Measurements from ENCODE around the gene TNRC6C.

The TNRC6C gene

GRCh38 chr17:78019367-78019975, 61.0 kb downstream of the TNRC6C start:
- Histone ChIP-seq H3K36me3 (ENCODE audit: insufficient read depth, low read length) (peaks cover 10% of the 10 kb centered on the region), H3K4me3 (ENCODE audit: low read length) (no peak overlapping the region), H3K4me1 (ENCODE audit: insufficient read depth, low read length) (peaks cover 22% of the 10 kb centered on the region), H3K9me3 (ENCODE audit: low read length) (no peaks in the 10 kb centered on the region), H3K27me3 (ENCODE audit: insufficient read depth, low read length) (no peaks in the 10 kb centered on the region), H2AFZ (ENCODE audit: low read depth, low read length) (no peak overlapping the region)

GRCh38 chr17:78019976-78020716, 61.6 kb downstream of the TNRC6C start:
- H3K27me3 ChIP-seq (ENCODE audit: insufficient read depth, low read length): no peaks in the 10 kb centered on the region
- H3K36me3 ChIP-seq (ENCODE audit: insufficient read depth, low read length): peaks cover 10% of the 10 kb centered on the region
- H2AFZ ChIP-seq (ENCODE audit: low read depth, low read length): no peak overlapping the region
- peaks cover 15% of the 10 kb centered on the region for H3K4me1 ChIP-seq (ENCODE audit: insufficient read depth, low read length)
- no peaks in the 10 kb centered on the region for H3K9me3 ChIP-seq (ENCODE audit: low read length)
- no peak overlapping the region for H3K4me3 ChIP-seq (ENCODE audit: low read length)

GRCh38 chr17:78020717-78021108, 62.2 kb downstream of the TNRC6C start:
- no peaks in the 10 kb centered on the region for H3K9me3 ChIP-seq (ENCODE audit: low read length)
- H2AFZ ChIP-seq (ENCODE audit: low read depth, low read length): no peak overlapping the region
- peaks cover 10% of the 10 kb centered on the region for H3K36me3 ChIP-seq (ENCODE audit: insufficient read depth, low read length)
- H3K4me1 ChIP-seq (ENCODE audit: insufficient read depth, low read length): peaks cover 14% of the 10 kb centered on the region
- no peak overlapping the region for H3K4me3 ChIP-seq (ENCODE audit: low read length)
- H3K27me3 ChIP-seq (ENCODE audit: insufficient read depth, low read length): no peaks in the 10 kb centered on the region

GRCh38 chr17:78022425-78022824, 63.9 kb downstream of the TNRC6C start:
- peaks cover 10% of the 10 kb centered on the region for H3K36me3 ChIP-seq (ENCODE audit: insufficient read depth, low read length)
- no peaks in the 10 kb centered on the region for H3K27me3 ChIP-seq (ENCODE audit: insufficient read depth, low read length)
- no peak overlapping the region for H2AFZ ChIP-seq (ENCODE audit: low read depth, low read length)

GRCh38 chr17:78023042-78023441, 64.5 kb downstream of the TNRC6C start:
- Histone ChIP-seq H2AFZ (ENCODE audit: low read depth, low read length) (no peak overlapping the region), H3K36me3 (ENCODE audit: insufficient read depth, low read length) (peaks cover 8% of the 10 kb centered on the region), H3K9me3 (ENCODE audit: low read length) (no peaks in the 10 kb centered on the region), H3K27me3 (ENCODE audit: insufficient read depth, low read length) (no peaks in the 10 kb centered on the region), H3K4me1 (ENCODE audit: insufficient read depth, low read length) (peaks cover 14% of the 10 kb centered on the region), H3K4me3 (ENCODE audit: low read length) (no peak overlapping the region)

More at GRCh38 chr17:78022425-78022824, 63.9 kb downstream of the TNRC6C start:
- Histone ChIP-seq H3K4me1 (ENCODE audit: insufficient read depth, low read length) (peaks cover 14% of the 10 kb centered on the region), H3K4me3 (ENCODE audit: low read length) (no peak overlapping the region), H3K9me3 (ENCODE audit: low read length) (no peaks in the 10 kb centered on the region)

GRCh38 chr17:78026381-78026780, 67.9 kb downstream of the TNRC6C start:
- no peak overlapping the region for H2AFZ ChIP-seq (ENCODE audit: low read depth, low read length)
- H3K4me3 ChIP-seq (ENCODE audit: low read length): no peak overlapping the region
- peaks cover 13% of the 10 kb centered on the region for H3K36me3 ChIP-seq (ENCODE audit: insufficient read depth, low read length)
- H3K27me3 ChIP-seq (ENCODE audit: insufficient read depth, low read length): no peaks in the 10 kb centered on the region
- no peaks in the 10 kb centered on the region for H3K9me3 ChIP-seq (ENCODE audit: low read length)
- H3K4me1 ChIP-seq (ENCODE audit: insufficient read depth, low read length): no peaks in the 10 kb centered on the region

GRCh38 chr17:78027121-78027520, 68.6 kb downstream of the TNRC6C start:
- Histone ChIP-seq H2AFZ (ENCODE audit: low read depth, low read length) (no peak overlapping the region), H3K36me3 (ENCODE audit: insufficient read depth, low read length) (peaks cover 21% of the 10 kb centered on the region), H3K9me3 (ENCODE audit: low read length) (no peaks in the 10 kb centered on the region), H3K27me3 (ENCODE audit: insufficient read depth, low read length) (no peaks in the 10 kb centered on the region), H3K4me1 (ENCODE audit: insufficient read depth, low read length) (no peaks in the 10 kb centered on the region), H3K4me3 (ENCODE audit: low read length) (no peak overlapping the region)

- no peaks in the 10 kb centered on the region for H3K4me1 ChIP-seq (ENCODE audit: insufficient read depth, low read length)
- peaks cover 37% of the 10 kb centered on the region for H3K36me3 ChIP-seq (ENCODE audit: insufficient read depth, low read length)
- H3K9me3 ChIP-seq (ENCODE audit: low read length): no peaks in the 10 kb centered on the region
- no peaks in the 10 kb centered on the region for H3K27me3 ChIP-seq (ENCODE audit: insufficient read depth, low read length)
- H3K4me3 ChIP-seq (ENCODE audit: low read length): no peak overlapping the region
- no peak overlapping the region for H2AFZ ChIP-seq (ENCODE audit: low read depth, low read length)
These were observed 71.2 kb downstream of the TNRC6C start for GRCh38 chr17:78029697-78030096.

- Histone ChIP-seq H3K36me3 (ENCODE audit: insufficient read depth, low read length) (peaks cover 48% of the 10 kb centered on the region), H3K9me3 (ENCODE audit: low read length) (no peaks in the 10 kb centered on the region), H3K4me1 (ENCODE audit: insufficient read depth, low read length) (no peaks in the 10 kb centered on the region), H3K4me3 (ENCODE audit: low read length) (no peak overlapping the region), H3K27me3 (ENCODE audit: insufficient read depth, low read length) (no peaks in the 10 kb centered on the region), H2AFZ (ENCODE audit: low read depth, low read length) (no peak overlapping the region)
These were observed 72.9 kb downstream of the TNRC6C start for GRCh38 chr17:78031435-78031834.

- H3K4me3 ChIP-seq (ENCODE audit: low read length): no peak overlapping the region
- no peaks in the 10 kb centered on the region for H3K9me3 ChIP-seq (ENCODE audit: low read length)
- H3K27me3 ChIP-seq (ENCODE audit: insufficient read depth, low read length): no peaks in the 10 kb centered on the region
- H2AFZ ChIP-seq (ENCODE audit: low read depth, low read length): no peak overlapping the region
- no peaks in the 10 kb centered on the region for H3K4me1 ChIP-seq (ENCODE audit: insufficient read depth, low read length)
- peaks cover 51% of the 10 kb centered on the region for H3K36me3 ChIP-seq (ENCODE audit: insufficient read depth, low read length)
These were observed 73.7 kb downstream of the TNRC6C start for GRCh38 chr17:78032166-78032565.

- no peaks in the 10 kb centered on the region for H3K9me3 ChIP-seq (ENCODE audit: low read length)
- H3K27me3 ChIP-seq (ENCODE audit: insufficient read depth, low read length): no peaks in the 10 kb centered on the region
- no peak overlapping the region for H2AFZ ChIP-seq (ENCODE audit: low read depth, low read length)
- H3K4me3 ChIP-seq (ENCODE audit: low read length): no peak overlapping the region
- H3K4me1 ChIP-seq (ENCODE audit: insufficient read depth, low read length): no peaks in the 10 kb centered on the region
- peaks cover 62% of the 10 kb centered on the region for H3K36me3 ChIP-seq (ENCODE audit: insufficient read depth, low read length)
These were observed 76.1 kb downstream of the TNRC6C start for GRCh38 chr17:78034429-78035091.

GRCh38 chr17:78037280-78037679, 78.8 kb downstream of the TNRC6C start:
- no peak overlapping the region for H3K4me3 ChIP-seq (ENCODE audit: low read length)
- no peaks in the 10 kb centered on the region for H3K9me3 ChIP-seq (ENCODE audit: low read length)
- H2AFZ ChIP-seq (ENCODE audit: low read depth, low read length): no peak overlapping the region
- H3K36me3 ChIP-seq (ENCODE audit: insufficient read depth, low read length): peaks cover 48% of the 10 kb centered on the region
- H3K4me1 ChIP-seq (ENCODE audit: insufficient read depth, low read length): no peaks in the 10 kb centered on the region
- H3K27me3 ChIP-seq (ENCODE audit: insufficient read depth, low read length): no peaks in the 10 kb centered on the region

- no peaks in the 10 kb centered on the region for H3K27me3 ChIP-seq (ENCODE audit: insufficient read depth, low read length)
- peaks cover 38% of the 10 kb centered on the region for H3K36me3 ChIP-seq (ENCODE audit: insufficient read depth, low read length)
These were observed 80.3 kb downstream of the TNRC6C start for GRCh38 chr17:78038748-78039288.

More at GRCh38 chr17:78038748-78039288, 80.3 kb downstream of the TNRC6C start:
- Histone ChIP-seq H3K9me3 (ENCODE audit: low read length) (no peaks in the 10 kb centered on the region), H2AFZ (ENCODE audit: low read depth, low read length) (no peak overlapping the region), H3K4me3 (ENCODE audit: low read length) (no peak overlapping the region), H3K4me1 (ENCODE audit: insufficient read depth, low read length) (no peaks in the 10 kb centered on the region)

Measured in neuron (in vitro differentiated cells).